IMR-90 (cell line): ENCODE results near the gene RETREG1. TPM values are rescaled to one million over a fixed set of nuclear protein-coding genes. Genes with fewer than 3 reads are reported as not detected.

Experiments
- ATAC-seq: fragments of 200-7000 bp; cut with Tn5 transposase; 2 replicates; pipeline ENCODE4 v1.9.1; 2020; ENCODE audit warnings: low read depth, mild to moderate bottlenecking, moderate library complexity
- BruUV-seq: library from RNA; stranded (reverse); fragments of 400-500 nt; replicated peaks from 2 replicates; lab custom pipeline; 2021; lab: Mats Ljungman, UMichigan
- CTCF ChIA-PET: fragments of 300-600 bp; formaldehyde crosslinking; extraction: SDS; loops from one replicate; lab custom pipeline; 2021; ENCODE audit warnings: antibody characterized with exemption; lab: Yijun Ruan, JAX
- POLR2A ChIA-PET: fragments of 300-600 bp; sonication (Branson Sonifier 250); formaldehyde crosslinking; loops from one replicate; lab custom pipeline; 2022; ENCODE audit warnings: antibody characterized with exemption; ENCODE audit not compliant: unreplicated experiment; lab: Charles Lee
- DNase-seq: peaks from one replicate; pipeline ENCODE4 v3.0.0; 2013
- H2AFZ ChIP-seq: replicated peaks from 2 replicates; pipeline ENCODE3; 2013; ENCODE audit warnings: low read length, mild to moderate bottlenecking; ENCODE audit not compliant: poor library complexity
- H2AK5ac ChIP-seq: 2 replicates; pipeline ENCODE4 v1.6.1; 2013; ENCODE audit warnings: low read depth, low read length, inconsistent platforms
- H2AK9ac ChIP-seq: replicated peaks from 2 replicates; pipeline ENCODE3; 2013; ENCODE audit warnings: mild to moderate bottlenecking, low read depth, low read length, moderate library complexity; ENCODE audit not compliant: poor library complexity
- H2BK120ac ChIP-seq: 2 replicates; pipeline ENCODE4 v1.6.1; 2013; ENCODE audit warnings: low read depth, low read length, inconsistent platforms
- H2BK15ac ChIP-seq: 3 replicates; pipeline ENCODE4 v1.6.1; 2013; ENCODE audit warnings: low read depth, low read length, inconsistent platforms
- H2BK20ac ChIP-seq: 2 replicates; pipeline ENCODE4 v1.6.1; 2013; ENCODE audit warnings: low read depth, mild to moderate bottlenecking, inconsistent platforms, low read length, moderate library complexity
- H2BK5ac ChIP-seq: 2 replicates; pipeline ENCODE4 v1.6.1; 2013; ENCODE audit warnings: mild to moderate bottlenecking, low read depth, low read length, inconsistent platforms; ENCODE audit not compliant: poor library complexity, severe bottlenecking
- H3K14ac ChIP-seq: replicated peaks from 2 replicates; pipeline ENCODE4 v1.6.1; 2013; ENCODE audit warnings: low read depth, low read length, inconsistent platforms
- H3K18ac ChIP-seq: 2 replicates; pipeline ENCODE4 v1.6.1; 2013; ENCODE audit warnings: low read depth, low read length, control low read depth
- H3K23ac ChIP-seq: 2 replicates; pipeline ENCODE4 v1.6.1; 2013; ENCODE audit warnings: low read depth, low read length, inconsistent platforms
- H3K27ac ChIP-seq: 2 replicates; pipeline ENCODE4 v1.5.1; 2013; ENCODE audit warnings: mild to moderate bottlenecking, control low read depth, low read length; ENCODE audit not compliant: insufficient read depth
- H3K27me3 ChIP-seq: 2 replicates; pipeline ENCODE4 v1.6.1; 2013; ENCODE audit warnings: low read length; ENCODE audit not compliant: control insufficient read depth, insufficient read depth
- H3K36me3 ChIP-seq: 2 replicates; pipeline ENCODE4 v1.6.1; 2013; ENCODE audit warnings: low read length, mixed read lengths; ENCODE audit not compliant: control insufficient read depth, insufficient read depth
- H3K4ac ChIP-seq: 2 replicates; pipeline ENCODE4 v1.6.1; 2013; ENCODE audit warnings: low read depth, low read length, inconsistent platforms
- H3K4me1 ChIP-seq: 2 replicates; pipeline ENCODE4 v1.6.1; 2013; ENCODE audit warnings: low read length, mixed read lengths; ENCODE audit not compliant: control insufficient read depth, insufficient read depth
- H3K4me2 ChIP-seq: 2 replicates; pipeline ENCODE4 v1.6.1; 2013; ENCODE audit warnings: low read depth, mild to moderate bottlenecking, control low read depth, low read length, moderate library complexity
- H3K4me3 ChIP-seq: 2 replicates; pipeline ENCODE4 v1.5.1; 2013; ENCODE audit warnings: low read depth, mild to moderate bottlenecking, control low read depth, low read length, moderate library complexity; ENCODE audit not compliant: insufficient read depth
- H3K56ac ChIP-seq: 2 replicates; pipeline ENCODE4 v1.6.1; 2013; ENCODE audit warnings: low read length, inconsistent platforms; ENCODE audit not compliant: insufficient read depth; ENCODE audit errors: extremely low read depth
- H3K79me1 ChIP-seq, 2 experiments: 2 replicates each; pipeline ENCODE4 v1.6.1; 2013; ENCODE audit warnings: low read length in 2 of 2, inconsistent platforms in 1 of 2, low read depth in 1 of 2
- H3K9ac ChIP-seq: 2 replicates; pipeline ENCODE4 v1.6.1; 2013; ENCODE audit warnings: low read depth, low read length, control low read depth
- H3K9me1 ChIP-seq: 2 replicates; pipeline ENCODE4 v1.6.1; 2013; ENCODE audit warnings: low read length, inconsistent platforms; ENCODE audit not compliant: insufficient read depth
- H3K9me3 ChIP-seq: 2 replicates; pipeline ENCODE4 v1.6.1; 2013; ENCODE audit warnings: low read length; ENCODE audit not compliant: control insufficient read depth, insufficient read depth
- H4K20me1 ChIP-seq: 2 replicates; pipeline ENCODE4 v1.6.1; 2013; ENCODE audit warnings: low read length, inconsistent platforms; ENCODE audit not compliant: insufficient read depth
- H4K5ac ChIP-seq: 2 replicates; pipeline ENCODE4 v1.6.1; 2013; ENCODE audit warnings: mild to moderate bottlenecking, low read depth, low read length, control low read depth
- H4K8ac ChIP-seq, 2 experiments: 2 replicates each; pipeline ENCODE4 v1.6.1; 2013; ENCODE audit warnings: low read depth in 2 of 2, low read length in 2 of 2, control low read depth in 1 of 2, inconsistent platforms in 1 of 2
- H4K91ac ChIP-seq: 2 replicates; pipeline ENCODE4 v1.6.1; 2013; ENCODE audit warnings: low read depth, low read length, inconsistent platforms; ENCODE audit not compliant: insufficient read depth
- CEBPB ChIP-seq: IDR thresholded peaks from 2 replicates; pipeline ENCODE4 v1.6.1; 2012; ENCODE audit warnings: low read depth, low read length, improper control_type of control experiment
- CHD1 ChIP-seq: IDR thresholded peaks from 2 replicates; pipeline ENCODE4 v1.6.1; 2012; ENCODE audit warnings: low read depth, low read length, improper control_type of control experiment
- MAZ ChIP-seq: IDR thresholded peaks from 2 replicates; pipeline ENCODE4 v1.6.1; 2012; ENCODE audit warnings: low read depth, mild to moderate bottlenecking, low read length, improper control_type of control experiment, moderate library complexity, borderline replicate concordance
- RAD21 ChIP-seq: IDR thresholded peaks from 2 replicates; pipeline ENCODE4 v1.6.1; 2012; ENCODE audit warnings: low read length, improper control_type of control experiment
- WGBS, 2 experiments: methylation state at CpG; one replicate each; pipeline versions ENCODE4 v1.1.5 to v1.1.7; 2013; ENCODE audit warnings: missing lambda C conversion rate in 2 of 2; ENCODE audit not compliant: insufficient read length in 1 of 2; ENCODE audit errors: extremely low coverage in 2 of 2; 5-methylcytosine and 5-hydroxymethylcytosine counted together
- dilution Hi-C: fragments of 300-500 bp; cut with HindIII; formaldehyde crosslinking; loops from one replicate; pipeline ENCODE4 v1.14.3; 2018; ENCODE audit warnings: low sequenced_read_pairs; ENCODE audit not compliant: unreplicated experiment
- in situ Hi-C: fragments of 300-500 bp; cut with MboI; formaldehyde crosslinking; loops from 3 replicates; pipeline ENCODE4 v1.14.3; 2019; ENCODE audit warnings: low sequenced_read_pairs, inconsistent platforms, mixed read lengths
- intact Hi-C: fragments of 100-400 bp; cut with micrococcal nuclease; formaldehyde crosslinking; loops from 2 replicates; pipeline ENCODE4 v1.10.0; 2022
- polyA plus RNA-seq, 3 experiments: library from polyadenylated mRNA; depleted of rRNA; stranded (reverse); fragments of >200 nt; gene quantifications; 2 replicates each; pipeline ENCODE4 v1.2.3, GENCODE V29; 2012; ENCODE audit warnings: low replicate concordance in 1 of 3
- total RNA-seq: library from RNA; depleted of rRNA; stranded (reverse); fragments of >200 nt; gene quantifications from 2 replicates; pipeline ENCODE4 v1.2.3, GENCODE V29; 2012
- TF ChIP-seq, protein P1 (sequence below): fragments of 150-350 bp; IDR thresholded peaks from 2 replicates; pipeline ENCODE4 v1.6.1; 2016; ENCODE audit warnings: low read depth, mild to moderate bottlenecking, low read length, moderate library complexity, borderline replicate concordance
- TF ChIP-seq, protein P2 (sequence below): conservative IDR thresholded peaks from 2 replicates; pipeline ENCODE4 v1.5.1; 2012; ENCODE audit warnings: mild to moderate bottlenecking, low read depth, low read length, improper control_type of control experiment

The RETREG1 gene
- total and polyA plus RNA-seq, 2 of the 4 experiments (the other 2 are of a cell fraction) = not detected

DNA sequence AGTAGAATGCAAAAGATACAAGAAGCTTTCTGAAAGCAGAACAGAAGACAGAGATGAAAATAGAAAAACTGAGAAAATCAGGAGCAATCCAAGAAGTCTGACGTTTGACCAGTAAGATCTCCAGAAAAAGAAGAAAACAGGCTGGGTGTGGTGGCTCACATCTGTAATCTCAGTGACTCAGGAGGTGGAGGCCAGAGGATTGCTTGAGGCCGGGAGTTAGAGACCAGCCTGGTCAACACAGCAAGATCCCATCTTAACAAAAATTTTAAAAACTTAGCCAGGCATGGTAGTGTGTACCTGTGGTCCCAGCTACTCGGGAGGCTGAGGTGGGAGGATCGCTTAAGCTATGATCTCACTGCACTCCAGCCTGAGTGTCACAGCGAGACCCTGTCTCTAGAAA, 15.9 kb downstream of the RETREG1 start:
- Histone ChIP-seq H2AK9ac (no peak overlapping the region), H2AFZ (no peak overlapping the region), H4K8ac (no peak overlapping the region), H3K14ac (no peak overlapping the region), H3K4me2 (no peak overlapping the region), H3K18ac (no peak overlapping the region), H2AK5ac (no peak overlapping the region), H3K4me3 (no peak overlapping the region), H2BK20ac (no peak overlapping the region), H3K36me3 (no peaks in the 10 kb centered on the region), H2BK15ac (no peak overlapping the region), H3K9me3 (no peaks in the 10 kb centered on the region), H4K20me1 (no peaks in the 10 kb centered on the region), H4K5ac (no peak overlapping the region), H2BK120ac (no peak overlapping the region), H4K91ac (no peak overlapping the region), H3K56ac (no peak overlapping the region), H3K27ac (no peak overlapping the region), H3K79me1 (no peaks in the 10 kb centered on the region), H3K27me3 (peaks cover 41% of the 10 kb centered on the region), H3K4me1 (no peaks in the 10 kb centered on the region; the same call in 1 of the 2 replicates), H3K4ac (no peak overlapping the region), H3K9ac (no peak overlapping the region), H3K9me1 (no peaks in the 10 kb centered on the region), H3K23ac (no peak overlapping the region), H2BK5ac (no peak overlapping the region)
- DNase-seq (no peak), ATAC-seq (no peak)
- WGBS, 2 experiments = no CpG with 5 or more reads among the region's 5 CpGs
- dilution Hi-C loops = no loop called here
- ChIA-PET POLR2A (no interaction called here), CTCF (interaction anchor here (0.6 kb wide), 1 partner anchor 125 kb away, joined by 5 read pairs; no protein-coding TSS in a partner anchor)
- in situ Hi-C loops = no loop called here
- intact Hi-C loops = no loop called here
- no peak for TF ChIP-seq RAD21
- TF ChIP-seq MAZ = no peak
- TF ChIP-seq CHD1 = no peak
- TF ChIP-seq CEBPB = no peak
- TF ChIP-seq, protein P1, sequence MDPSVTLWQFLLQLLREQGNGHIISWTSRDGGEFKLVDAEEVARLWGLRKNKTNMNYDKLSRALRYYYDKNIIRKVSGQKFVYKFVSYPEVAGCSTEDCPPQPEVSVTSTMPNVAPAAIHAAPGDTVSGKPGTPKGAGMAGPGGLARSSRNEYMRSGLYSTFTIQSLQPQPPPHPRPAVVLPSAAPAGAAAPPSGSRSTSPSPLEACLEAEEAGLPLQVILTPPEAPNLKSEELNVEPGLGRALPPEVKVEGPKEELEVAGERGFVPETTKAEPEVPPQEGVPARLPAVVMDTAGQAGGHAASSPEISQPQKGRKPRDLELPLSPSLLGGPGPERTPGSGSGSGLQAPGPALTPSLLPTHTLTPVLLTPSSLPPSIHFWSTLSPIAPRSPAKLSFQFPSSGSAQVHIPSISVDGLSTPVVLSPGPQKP = no peak
- TF ChIP-seq, protein P2, sequence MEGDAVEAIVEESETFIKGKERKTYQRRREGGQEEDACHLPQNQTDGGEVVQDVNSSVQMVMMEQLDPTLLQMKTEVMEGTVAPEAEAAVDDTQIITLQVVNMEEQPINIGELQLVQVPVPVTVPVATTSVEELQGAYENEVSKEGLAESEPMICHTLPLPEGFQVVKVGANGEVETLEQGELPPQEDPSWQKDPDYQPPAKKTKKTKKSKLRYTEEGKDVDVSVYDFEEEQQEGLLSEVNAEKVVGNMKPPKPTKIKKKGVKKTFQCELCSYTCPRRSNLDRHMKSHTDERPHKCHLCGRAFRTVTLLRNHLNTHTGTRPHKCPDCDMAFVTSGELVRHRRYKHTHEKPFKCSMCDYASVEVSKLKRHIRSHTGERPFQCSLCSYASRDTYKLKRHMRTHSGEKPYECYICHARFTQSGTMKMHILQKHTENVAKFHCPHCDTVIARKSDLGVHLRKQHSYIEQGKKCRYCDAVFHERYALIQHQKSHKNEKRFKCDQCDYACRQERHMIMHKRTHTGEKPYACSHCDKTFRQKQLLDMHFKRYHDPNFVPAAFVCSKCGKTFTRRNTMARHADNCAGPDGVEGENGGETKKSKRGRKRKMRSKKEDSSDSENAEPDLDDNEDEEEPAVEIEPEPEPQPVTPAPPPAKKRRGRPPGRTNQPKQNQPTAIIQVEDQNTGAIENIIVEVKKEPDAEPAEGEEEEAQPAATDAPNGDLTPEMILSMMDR = no peak
- BruUV-seq = no TSS peak
